Panc1 (cell line): ENCODE results near the gene CES4A.

ENCODE experiments used
- CTCF ChIP-seq: fragments of 450-650 bp; IDR thresholded peaks from 2 replicates; pipeline ENCODE4 v1.5.1; 2017; ENCODE audit warnings: mild to moderate bottlenecking
- POLR2AphosphoS5 ChIP-seq: IDR thresholded peaks from 2 replicates; pipeline ENCODE4 v1.6.1; 2012; ENCODE audit warnings: mild to moderate bottlenecking, low read depth, low read length, moderate library complexity

DNA sequence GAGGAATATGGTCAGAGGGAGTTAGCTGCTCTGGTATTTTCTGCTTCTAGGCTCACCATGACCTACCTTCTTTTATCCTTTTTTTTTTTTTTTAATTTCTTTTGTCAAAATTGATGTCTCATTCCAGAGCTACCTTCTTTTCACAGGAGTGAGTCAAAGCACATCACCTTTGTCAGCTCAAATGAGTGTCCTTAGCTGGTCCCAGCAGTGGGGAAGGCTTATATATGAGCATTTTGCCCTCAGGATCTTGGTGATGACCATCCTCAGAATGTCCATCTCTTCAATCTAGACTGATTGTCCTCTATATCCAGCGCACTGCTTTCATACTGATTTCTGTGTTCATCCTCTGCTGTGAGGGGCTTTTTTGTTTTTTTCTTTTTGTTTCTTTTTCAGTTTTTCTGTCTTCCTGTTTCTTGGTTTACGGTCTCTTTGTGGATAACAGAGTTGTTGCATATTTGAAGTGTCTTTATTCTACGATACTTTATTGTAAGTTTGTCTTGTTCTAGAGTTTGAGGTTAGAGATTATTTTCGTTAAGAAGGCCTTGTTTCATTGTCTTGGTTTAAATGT is 65.5 kb downstream of the CES4A start:
- TF ChIP-seq CTCF (no peak), POLR2AphosphoS5 (no peak)
